ENCODE results near the gene MSL3B.

DNA sequence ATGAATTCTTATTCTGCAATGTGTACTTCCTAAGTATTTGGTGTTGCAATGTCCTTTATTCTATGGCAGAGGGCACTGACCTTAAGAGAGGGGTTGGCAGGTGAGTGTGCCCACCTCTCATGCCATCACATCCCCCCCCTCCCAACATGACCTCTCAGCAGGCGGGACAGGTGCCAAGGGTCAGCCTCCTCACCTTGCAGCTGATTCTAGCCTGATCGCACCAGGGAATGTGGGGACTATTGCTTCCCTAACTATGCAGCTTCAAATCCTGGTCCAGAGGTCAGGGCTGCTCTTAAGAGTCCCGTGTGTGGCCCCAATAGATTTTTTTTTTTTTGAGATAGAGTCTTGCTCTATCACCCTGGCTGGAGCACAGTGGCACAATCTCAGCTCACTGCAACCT, 23.4 kb downstream of the MSL3B start:
- TF ChIP-seq, protein P1, sequence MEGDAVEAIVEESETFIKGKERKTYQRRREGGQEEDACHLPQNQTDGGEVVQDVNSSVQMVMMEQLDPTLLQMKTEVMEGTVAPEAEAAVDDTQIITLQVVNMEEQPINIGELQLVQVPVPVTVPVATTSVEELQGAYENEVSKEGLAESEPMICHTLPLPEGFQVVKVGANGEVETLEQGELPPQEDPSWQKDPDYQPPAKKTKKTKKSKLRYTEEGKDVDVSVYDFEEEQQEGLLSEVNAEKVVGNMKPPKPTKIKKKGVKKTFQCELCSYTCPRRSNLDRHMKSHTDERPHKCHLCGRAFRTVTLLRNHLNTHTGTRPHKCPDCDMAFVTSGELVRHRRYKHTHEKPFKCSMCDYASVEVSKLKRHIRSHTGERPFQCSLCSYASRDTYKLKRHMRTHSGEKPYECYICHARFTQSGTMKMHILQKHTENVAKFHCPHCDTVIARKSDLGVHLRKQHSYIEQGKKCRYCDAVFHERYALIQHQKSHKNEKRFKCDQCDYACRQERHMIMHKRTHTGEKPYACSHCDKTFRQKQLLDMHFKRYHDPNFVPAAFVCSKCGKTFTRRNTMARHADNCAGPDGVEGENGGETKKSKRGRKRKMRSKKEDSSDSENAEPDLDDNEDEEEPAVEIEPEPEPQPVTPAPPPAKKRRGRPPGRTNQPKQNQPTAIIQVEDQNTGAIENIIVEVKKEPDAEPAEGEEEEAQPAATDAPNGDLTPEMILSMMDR (IDR thresholded peaks at IDR 0.05; ENCODE audit: insufficient read depth, low read length): no peak
- TF ChIP-seq POLR2AphosphoS5 (IDR thresholded peaks at IDR 0.05; ENCODE audit: low read depth) (no peak), SPI1 (IDR thresholded peaks at IDR 0.05; ENCODE audit: borderline replicate concordance, low read depth) (no peak)
- TF ChIP-seq, protein P2, sequence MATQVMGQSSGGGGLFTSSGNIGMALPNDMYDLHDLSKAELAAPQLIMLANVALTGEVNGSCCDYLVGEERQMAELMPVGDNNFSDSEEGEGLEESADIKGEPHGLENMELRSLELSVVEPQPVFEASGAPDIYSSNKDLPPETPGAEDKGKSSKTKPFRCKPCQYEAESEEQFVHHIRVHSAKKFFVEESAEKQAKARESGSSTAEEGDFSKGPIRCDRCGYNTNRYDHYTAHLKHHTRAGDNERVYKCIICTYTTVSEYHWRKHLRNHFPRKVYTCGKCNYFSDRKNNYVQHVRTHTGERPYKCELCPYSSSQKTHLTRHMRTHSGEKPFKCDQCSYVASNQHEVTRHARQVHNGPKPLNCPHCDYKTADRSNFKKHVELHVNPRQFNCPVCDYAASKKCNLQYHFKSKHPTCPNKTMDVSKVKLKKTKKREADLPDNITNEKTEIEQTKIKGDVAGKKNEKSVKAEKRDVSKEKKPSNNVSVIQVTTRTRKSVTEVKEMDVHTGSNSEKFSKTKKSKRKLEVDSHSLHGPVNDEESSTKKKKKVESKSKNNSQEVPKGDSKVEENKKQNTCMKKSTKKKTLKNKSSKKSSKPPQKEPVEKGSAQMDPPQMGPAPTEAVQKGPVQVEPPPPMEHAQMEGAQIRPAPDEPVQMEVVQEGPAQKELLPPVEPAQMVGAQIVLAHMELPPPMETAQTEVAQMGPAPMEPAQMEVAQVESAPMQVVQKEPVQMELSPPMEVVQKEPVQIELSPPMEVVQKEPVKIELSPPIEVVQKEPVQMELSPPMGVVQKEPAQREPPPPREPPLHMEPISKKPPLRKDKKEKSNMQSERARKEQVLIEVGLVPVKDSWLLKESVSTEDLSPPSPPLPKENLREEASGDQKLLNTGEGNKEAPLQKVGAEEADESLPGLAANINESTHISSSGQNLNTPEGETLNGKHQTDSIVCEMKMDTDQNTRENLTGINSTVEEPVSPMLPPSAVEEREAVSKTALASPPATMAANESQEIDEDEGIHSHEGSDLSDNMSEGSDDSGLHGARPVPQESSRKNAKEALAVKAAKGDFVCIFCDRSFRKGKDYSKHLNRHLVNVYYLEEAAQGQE (IDR thresholded peaks at IDR 0.05; ENCODE audit: insufficient replicate concordance, low read depth): no peak
